ENCODE measurements around the gene PLCB4.
A peak's percentile ranks its signal among the peaks of the same experiment; 100 is the strongest.
"Not testable (repeated sequence)": the region's sequence is repeated elsewhere in the genome, so short reads cannot be mapped to it uniquely, and the experiment has no call there.

Gene PLCB4

DNA sequence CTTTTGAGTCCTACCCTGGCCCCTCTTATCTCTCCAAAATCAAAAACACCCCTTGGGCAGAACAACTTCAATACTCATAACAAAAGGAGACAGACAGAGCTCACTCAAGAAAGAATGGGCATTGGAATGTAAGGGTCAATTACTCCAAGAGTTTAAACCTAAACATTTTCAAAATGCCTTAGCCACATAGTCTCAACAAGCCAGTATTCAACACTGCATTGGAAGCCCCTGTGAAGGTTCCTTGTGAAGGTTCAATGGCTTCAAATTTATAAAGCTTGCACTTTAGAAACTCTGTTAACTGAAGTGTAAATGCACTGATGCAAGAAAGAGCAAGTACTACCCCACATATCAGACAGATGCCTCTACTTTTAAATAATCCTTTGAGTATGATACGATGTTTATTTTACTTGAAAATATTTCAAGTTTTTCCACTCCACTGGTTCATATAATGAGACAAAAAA is 306.4 kb downstream of the PLCB4 start:
- no peak for DNase-seq

DNA sequence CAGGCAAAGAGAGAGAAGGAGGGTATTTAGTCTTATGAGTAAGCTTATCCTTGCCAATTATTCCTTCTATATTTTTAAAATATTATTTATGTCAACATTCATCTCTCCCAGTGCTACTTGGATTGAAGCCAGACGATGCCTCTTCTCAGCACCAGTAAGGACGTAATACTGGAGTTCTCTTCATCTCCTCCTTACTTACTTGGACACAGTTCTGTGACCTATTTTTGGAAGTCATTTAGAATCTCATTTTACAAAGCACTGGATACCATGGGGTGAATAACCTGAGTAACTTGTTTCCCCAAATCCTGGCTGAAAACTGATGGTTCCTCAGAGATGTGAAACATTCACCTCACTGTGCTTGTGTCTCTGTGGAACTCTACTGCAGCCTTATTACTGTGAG is 308.1 kb downstream of the PLCB4 start:
- no peak for DNase-seq

DNA sequence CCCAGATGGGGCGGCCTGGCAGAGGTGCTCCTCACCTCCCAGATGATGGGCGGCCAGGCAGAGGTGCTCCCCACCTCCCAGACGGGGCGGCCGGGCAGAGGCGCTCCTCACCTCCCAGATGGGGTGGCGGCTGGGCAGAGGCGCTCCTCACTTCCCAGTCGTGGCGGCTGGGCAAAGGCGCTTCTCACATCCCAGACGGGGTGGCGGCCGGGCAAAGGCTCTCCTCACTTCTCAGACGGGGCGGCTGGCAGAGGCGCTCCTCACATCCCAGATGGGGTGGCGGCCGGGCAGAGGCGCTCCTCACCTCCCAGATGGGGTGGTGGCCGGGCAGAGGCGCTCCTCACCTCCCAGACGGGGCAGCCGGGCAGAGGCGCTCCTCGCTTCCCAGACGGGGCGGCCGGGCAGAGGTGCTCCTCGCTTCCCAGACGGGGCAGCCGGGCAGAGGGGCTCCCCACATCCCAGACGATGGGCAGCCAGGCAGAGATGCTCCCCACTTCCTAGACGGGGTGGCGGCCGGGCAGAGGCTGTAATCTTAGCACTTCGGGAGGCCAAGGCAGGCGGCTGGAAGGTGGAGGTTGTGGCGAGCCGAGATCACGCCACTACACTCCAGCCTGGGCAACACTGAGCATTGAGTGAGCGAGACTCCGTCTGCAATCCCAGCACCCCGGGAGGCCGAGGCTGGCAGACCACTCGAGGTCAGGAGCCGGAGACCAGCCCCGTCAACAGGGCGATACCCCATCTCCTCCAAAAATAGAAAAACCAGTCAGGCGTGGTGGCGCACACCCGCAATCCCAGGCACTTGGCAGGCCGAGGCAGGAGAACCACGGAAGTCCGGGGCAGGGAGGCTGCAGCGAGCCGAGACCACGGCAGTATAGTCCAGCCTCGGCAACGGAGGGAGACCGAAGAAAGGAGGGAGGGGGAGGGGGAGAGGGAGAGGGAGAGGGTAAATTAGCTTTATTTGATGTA is 316.7 kb downstream of the PLCB4 start:
- not testable (repeated sequence) for DNase-seq

DNA sequence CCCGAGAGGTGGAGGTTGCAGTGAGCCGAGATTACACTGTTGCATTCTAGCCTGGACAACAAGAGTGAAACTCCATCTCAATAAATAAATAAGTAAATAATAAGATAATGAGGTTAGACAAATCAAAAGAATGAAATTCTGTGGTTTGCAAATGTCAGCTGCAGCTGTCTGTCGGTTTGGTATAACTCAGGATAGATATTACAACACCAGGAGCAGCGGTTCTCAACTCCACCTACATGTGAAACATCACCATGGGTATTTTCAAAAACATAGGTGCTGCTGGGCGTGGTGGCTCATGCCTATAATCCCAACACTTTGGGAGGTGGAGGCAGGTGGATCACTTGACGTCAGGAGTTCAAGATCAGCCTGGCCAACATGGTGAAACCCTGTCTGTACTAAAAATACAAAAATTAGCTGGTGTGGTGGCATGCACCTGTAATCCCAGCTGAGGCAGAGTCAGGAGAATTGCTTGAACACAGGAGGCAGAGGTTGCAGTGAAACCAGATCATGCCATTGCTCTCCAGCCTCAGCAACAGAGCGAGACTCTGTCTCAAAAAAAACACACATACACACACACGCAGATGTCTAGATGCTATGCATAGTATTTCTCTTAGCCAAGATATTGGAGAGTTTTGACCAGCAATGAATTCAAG is 319.4 kb downstream of the PLCB4 start:
- no peak for DNase-seq

DNA sequence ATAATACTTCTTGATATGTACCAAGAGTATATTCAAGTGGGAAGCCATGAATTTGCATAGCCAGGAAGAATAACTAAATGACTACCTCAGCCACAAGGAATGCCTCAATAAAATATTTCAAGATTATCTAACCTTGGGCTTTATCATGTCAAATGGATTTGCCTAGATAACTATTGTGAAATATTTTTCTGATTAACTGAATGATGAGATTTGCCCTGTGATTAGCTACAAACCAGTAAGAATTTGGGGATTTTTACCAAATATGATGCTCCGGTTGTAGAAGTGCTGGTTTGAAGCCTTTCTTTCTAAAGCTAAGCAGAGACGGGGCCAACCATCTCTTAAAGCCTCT is 319.9 kb downstream of the PLCB4 start:
- DNase-seq: no peak

DNA sequence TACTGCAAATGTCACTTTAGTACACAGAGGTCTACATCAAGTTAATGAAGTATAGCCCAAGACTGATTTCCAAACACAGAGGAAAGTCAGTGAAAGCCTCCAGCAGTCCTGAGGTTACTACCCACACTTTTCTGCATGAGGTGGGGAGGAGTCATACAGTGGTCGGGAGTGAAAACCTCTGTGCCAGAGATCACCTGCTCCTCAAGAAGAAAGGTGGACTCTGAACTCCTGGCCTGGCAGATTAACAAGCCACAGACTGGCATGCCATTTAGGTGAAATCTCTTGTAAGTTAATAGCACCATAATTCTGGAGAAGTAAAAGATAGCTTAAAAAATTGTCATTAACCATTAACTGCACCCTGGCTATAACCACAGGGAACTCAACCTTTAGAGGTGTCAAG is 320.5 kb downstream of the PLCB4 start:
- no peak for DNase-seq

DNA sequence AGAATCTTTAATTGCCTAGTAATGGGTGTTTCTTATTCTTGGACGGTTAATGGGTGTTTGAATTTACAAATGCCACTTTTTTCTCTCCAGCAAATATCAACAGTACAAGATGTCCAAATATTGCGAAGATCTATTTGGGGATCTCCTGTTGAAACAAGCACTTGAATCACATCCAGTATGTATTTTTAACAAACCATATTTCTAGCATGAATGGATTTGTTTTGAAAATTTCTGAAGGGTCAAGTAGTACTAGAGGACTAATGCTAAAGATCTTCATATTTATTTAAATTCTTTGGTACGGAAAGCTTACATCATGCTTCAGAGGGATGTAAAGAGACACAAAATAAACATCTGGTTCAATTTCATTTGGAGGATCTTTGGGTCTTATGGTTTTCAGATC is 321.6 kb downstream of the PLCB4 start:
- DNase-seq: no peak

DNA sequence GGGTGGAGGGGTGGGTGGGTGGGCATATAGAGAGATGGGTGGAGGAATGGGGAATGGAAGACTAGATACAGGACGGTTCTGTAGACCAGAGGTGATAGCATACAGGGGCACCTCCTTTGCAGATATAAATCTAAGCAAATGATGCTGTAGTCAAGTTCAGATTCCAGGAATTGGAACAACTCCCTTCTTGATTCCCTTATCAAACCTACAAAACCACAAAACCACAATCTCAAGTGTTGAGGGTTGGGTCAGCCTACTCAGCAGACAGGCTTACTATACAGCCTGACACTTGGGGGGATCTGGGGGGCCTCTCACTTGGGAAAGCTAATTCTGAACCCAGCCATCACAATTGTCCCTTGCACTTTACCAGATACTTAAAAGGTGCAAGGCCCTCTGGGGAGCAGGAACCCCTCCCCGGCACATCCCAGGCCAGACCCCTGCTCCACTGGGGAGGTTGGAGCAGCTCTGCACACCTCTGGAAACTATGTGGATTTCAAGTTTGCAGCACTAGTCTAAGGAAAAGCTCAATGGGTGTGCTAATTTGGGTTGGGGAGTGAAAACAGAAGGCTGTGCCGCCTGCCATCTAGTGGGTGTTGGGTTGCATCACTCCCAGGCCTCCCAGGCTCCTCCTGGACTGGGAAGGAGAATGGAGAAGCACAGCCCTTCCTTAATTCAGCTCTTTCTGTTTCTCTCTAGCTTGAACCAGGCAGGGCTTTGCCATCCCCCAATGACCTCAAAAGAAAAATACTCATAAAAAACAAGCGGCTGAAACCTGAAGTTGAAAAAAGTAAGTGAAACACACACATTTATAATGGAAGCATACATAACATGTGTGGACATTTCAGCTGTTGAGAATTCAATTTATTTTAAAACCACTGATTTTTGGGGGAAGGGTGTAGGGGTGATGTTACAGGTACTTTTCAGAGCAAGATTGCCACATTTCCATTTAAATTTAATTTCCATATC is 324.3 kb downstream of the PLCB4 start:
- DNase-seq: peak; percentile 61

DNA sequence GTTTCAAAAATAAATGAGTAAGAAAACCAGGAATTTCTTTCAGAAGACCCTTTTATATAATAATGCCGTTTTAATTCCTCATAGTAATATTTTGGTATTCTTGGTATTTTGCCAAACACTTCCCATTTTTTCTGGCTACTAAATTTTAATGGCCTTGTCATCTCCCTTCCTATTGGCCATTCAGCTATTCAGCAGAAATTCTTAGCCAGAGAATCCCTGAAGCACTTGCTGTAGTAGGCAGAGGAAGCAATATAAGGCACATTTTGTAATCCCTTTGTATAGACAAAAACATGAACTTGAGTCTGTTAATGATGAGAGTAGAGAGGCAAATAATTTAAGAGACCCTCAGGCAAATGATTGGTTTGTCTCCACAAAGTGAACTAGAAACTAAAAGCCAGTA is 327.1 kb downstream of the PLCB4 start:
- no peak for DNase-seq

DNA sequence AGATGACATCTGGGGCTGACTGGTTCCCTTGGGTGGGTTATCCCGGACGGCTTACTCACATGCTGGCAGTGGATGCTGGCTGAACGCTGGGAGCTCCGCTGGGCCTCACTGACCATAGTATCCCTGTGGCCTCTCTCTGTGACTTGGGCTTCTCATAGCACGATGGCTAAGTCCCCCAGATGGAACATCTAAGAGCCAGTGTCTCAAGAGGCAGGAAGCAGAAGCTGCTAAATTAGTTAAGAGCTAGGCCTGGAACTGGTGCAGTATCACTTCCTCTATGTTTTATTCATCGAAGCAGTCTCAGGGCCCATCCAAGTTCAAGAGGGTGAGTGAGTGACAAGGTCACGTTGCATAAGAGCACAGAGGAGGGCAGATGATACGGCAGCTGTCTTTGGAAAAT is 329.0 kb downstream of the PLCB4 start:
- DNase-seq: no peak

DNA sequence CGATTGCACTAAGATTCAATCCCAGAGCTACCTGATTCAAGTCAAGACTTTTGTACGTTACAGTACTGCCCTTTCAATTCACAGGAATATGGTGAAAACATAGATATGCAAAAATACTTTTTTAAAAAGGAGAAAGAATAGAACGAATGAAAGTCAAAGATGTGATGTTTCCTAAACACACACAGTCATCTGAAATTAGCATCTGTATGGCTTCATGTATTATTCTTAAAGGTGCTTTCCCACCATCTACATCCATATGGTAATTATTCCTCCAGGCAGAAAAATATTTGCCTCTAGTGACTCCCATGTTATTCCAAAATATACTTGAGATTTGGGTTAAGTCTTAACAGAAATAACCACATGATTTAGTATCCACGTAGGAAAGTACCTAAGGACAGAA is 330.0 kb downstream of the PLCB4 start:
- no peak for DNase-seq

DNA sequence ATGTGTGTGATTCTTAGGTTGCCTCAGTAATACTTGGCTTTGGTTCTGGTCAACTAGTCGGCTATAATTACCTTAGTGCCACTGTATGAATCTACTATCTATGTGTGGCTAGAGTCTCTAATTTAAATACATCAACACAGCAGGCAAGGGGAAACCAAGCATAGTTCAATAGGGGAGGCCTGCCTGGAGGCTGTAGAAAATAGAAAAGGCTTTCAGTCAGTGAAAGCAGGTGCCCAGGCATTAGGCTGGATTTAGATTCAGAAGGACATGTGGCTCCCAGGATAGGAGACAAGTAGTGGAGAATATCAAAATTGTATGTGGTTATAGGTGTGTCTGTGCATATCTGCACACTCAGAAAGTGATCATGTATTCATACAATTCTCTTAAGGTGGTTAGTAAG is 330.4 kb downstream of the PLCB4 start:
- DNase-seq: no peak

DNA sequence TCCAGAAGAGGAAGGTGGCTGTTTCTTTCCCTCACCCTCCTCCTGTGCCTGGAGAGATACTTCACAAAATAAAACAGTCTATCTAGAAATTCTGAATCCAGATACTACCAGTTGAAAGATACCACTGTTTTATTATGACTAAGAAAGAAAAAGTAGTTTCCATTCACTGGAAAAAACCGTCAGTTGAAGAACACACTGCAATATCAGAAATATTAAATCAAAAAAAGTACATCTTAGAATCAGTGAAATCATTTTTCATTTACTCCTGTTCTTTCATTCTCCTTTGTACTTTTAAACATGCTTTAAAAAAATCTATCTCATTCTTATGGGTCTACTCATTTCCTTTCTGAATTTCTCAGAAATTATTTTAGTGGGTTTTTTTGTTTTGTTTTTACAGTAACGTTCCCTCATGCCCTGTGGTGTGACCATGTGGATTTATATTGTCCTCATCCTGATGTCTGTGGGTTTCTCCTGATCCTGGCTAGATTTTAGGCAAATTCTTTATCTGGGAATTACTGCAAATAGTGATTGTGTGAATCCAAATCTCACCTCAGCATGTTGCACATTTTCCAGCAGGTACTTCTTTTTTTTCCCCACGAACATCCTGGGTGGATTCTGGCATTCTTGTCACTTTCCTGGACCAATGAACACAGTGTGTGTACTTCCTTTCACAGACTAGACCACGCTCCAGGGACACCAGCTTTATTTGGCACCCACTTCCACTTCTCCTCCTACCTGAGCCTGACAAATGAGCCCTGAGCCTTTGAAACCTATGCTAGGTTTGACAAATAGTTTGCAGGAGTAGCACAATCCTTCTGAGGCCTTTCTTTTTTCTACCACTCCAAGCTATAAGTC is 331.5 kb downstream of the PLCB4 start:
- DNase-seq: no peak

DNA sequence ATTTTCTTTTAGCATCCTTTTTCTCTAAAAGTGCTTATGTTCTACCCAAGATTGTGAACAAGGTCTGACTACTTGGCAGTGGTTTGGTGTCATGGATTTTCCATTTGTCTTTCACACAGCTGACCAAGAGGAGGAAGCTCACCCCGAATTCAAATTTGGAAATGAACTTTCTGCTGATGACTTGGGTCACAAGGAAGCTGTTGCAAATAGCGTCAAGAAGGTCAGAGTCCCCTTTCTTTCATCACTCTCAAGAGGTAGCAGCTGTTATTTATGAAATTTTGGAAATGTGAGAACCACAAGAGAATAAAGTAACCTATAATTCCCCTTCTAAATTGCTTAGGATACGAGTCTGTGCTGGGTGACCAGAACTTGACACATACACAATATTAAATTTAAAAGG is 332.5 kb downstream of the PLCB4 start:
- no peak for DNase-seq

DNA sequence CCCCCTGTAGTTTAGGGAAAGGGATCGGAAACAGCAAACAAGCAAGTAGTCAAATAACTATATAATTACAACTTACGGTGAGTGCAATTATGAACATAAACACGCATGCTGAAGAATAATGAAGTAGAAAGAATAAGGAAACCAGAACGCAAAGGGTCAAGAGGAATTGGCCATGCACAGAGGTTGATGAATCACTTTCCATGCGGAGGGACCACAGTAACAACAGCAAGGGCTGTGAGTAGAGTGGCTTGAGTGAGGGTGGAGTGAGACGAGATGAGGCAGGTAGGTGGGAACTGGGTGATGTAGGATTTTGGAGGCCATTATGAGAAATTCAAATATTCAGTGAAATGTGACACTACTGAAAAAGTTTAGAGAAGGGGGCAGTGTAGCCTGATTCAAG is 333.3 kb downstream of the PLCB4 start:
- no peak for DNase-seq

DNA sequence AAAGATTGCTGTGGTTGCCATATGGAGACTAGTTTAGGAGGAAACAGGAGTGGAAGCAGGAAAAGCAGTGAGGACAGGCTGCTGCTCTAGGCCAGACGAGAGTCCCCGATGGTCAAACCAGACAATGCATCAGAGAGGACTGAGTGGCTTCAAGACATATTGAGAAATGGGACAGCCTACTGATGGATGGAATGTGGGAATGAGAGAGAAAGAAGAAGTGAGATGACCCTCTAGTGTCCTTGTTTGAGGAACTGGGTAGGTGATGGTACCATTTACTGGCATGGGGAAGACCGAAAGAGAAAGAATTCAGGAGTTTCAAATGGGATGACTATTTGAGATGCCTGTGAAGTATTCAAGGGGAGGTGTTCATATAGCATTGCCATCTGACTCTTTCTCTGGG is 333.7 kb downstream of the PLCB4 start:
- DNase-seq: no peak

DNA sequence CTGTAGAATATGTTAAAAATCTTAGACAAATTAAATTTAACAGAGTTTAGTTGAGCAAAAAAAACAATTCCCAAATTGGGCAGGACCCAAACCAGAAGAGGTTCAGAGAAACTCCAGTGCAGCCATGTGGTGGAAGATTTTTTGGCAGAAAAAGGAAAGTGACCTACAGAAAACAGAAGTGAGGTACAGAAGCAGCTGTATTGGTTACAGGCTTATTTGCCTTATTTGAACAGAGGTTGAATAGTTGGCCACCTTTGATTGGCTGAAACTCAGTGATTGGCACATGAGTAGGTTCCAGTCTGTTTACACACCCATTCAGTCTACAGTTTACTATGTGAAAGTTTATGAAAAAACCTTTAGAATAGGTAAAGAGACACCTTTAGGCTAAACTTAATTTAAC is 334.6 kb downstream of the PLCB4 start:
- no peak for DNase-seq

DNA sequence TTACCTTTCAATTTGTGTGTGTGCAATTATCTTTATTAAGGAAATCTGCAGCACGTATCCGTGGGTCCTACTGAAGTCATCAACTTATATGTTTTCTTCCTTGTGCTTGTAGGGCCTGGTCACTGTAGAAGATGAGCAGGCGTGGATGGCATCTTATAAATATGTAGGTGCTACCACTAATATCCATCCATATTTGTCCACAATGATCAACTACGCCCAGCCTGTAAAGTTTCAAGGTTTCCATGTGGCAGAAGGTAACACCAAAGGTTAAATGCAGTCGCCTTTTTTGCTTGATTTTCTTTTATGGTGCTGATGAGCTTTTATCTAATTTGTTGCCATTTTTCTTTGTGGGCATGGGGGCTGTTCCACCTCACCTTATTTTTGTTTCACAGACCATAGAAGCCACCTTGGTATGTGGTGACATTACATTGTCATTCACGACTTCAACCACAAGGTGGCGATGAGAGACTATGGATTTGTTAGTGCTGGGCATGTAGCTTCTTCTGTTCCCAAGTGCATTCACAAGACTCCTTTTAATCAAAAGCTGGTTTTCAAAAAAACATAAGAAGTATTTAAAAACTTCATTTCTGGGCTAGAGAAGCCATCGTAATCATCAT is 339.0 kb downstream of the PLCB4 start:
- peak; percentile 58 for DNase-seq

DNA sequence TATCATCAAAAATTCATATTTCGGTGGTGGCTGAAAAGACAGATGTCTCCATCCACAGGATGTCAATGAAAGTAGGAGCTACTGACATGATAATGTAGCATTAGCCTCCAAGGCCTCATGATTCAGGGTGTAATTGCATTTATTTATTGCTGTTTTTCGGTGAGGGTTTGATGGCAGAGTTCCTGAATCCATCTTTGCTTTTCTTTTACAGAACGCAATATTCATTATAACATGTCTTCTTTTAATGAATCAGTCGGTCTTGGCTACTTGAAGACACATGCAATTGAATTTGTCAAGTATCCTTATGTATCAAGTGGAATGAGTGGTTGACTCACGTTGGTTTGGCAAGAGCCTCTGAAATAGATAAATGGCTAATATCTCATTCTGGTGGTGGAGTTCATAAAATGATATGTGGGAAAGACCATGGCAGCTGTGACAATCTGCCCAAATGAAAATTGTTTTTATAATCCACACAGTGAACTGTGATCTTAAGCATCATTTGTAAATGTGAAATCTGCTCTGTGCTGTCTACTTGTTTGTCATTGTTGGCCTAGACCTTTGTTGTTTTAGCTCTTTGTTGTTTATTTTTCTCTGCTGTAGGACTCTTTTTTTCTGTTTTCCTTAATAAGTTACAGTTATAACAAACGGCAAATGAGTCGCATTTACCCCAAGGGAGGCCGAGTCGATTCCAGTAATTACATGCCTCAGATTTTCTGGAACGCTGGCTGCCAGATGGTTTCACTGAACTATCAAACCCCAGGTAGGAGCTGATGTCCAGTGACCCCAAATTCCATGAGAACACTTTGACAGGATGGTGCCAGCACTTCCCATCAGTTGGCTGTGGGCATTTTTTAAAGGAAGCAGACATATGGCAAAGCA is 339.8 kb downstream of the PLCB4 start:
- DNase-seq: peak; percentile 8

DNA sequence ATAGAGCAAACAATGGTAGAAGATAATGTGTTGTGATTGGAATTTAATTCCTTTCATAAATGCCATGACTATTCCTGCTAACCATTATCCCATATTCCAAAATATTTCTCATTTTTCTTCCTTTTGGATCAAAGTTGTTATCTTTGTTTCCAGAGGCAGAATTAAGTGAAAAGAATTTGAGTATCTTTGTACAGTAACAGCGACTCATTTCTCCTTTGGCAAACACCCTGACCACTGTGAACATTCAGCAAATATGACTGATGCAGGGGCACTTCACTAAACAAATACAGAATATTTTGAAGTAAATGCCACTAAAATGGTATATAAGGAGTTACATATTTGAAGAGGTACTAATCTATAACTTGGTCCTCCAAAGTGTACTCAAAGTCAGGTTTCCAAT is 340.5 kb downstream of the PLCB4 start:
- DNase-seq: no peak

DNA sequence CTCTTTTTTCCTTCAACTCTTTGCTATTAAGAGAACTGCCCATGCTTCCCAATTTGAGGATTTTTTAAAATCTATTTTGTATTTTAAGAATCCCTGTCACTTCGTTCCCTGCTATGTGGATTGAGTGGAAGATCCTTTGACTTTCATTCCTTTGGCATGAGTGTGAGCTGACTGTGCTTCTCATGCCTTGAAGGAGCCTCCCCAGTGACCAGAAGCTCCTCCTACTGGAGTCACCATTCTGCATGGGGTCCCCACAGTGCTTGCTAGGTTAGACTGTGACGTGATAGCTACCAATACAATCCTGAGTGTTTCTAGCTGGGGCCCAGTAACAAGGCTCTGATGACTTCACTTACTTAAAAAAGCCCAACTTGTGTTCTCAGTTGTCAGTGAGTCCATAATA is 341.1 kb downstream of the PLCB4 start:
- DNase-seq: no peak

Data from NCI-H1105 treated with DMSO at 0.1 percent for 48 hours (cell line).